ENCODE data around the gene NKAIN4.

The NKAIN4 gene

GRCh38 chr20:63293871-63294535, 39.7 kb upstream of the NKAIN4 start:
- CTCF ChIA-PET = interaction anchor here (0.5 to 1.2 kb wide), 4 partner anchors 15 to 142 kb away, joined by 3 to 5 read pairs (median 3); no protein-coding TSS in a partner anchor
- POLR2A ChIA-PET = interaction anchor here (1.1 kb wide), 1 partner anchor 21 kb away, joined by 3 read pairs; the partner anchor contains the start of gene ARFGAP1
- no peak for DNase-seq (ENCODE audit: extremely low spot score)
- no peak for TF ChIP-seq CTBP1 (IDR thresholded peaks at IDR 0.05; ENCODE audit: borderline replicate concordance)
- TF ChIP-seq ELF4 (IDR thresholded peaks at IDR 0.05) = no peak
- TF ChIP-seq FOXM1 (IDR thresholded peaks at IDR 0.05; ENCODE audit: borderline replicate concordance) = no peak
- no peak for TF ChIP-seq FOXA1 (IDR thresholded peaks at IDR 0.05)
- TF ChIP-seq L3MBTL2 (conservative IDR thresholded peaks at IDR 0.05) = no peak
- TF ChIP-seq SP1 (IDR thresholded peaks at IDR 0.05) = no peak
- no peak for TF ChIP-seq ZNF384 (IDR thresholded peaks at IDR 0.05)
- TF ChIP-seq LEF1 (IDR thresholded peaks at IDR 0.05; ENCODE audit: borderline replicate concordance) = no peak
- no peak for TF ChIP-seq BHLHE40 (IDR thresholded peaks at IDR 0.05; ENCODE audit: borderline replicate concordance)
- TF ChIP-seq ARNT (IDR thresholded peaks at IDR 0.05) = no peak
- TF ChIP-seq TARDBP (IDR thresholded peaks at IDR 0.05) = no peak

GRCh38 chr20:63293456-63293855, 39.2 kb upstream of the NKAIN4 start:
- TF ChIP-seq ZNF384 (IDR thresholded peaks at IDR 0.05) (no peak), CTBP1 (IDR thresholded peaks at IDR 0.05; ENCODE audit: borderline replicate concordance) (no peak), HDGF (IDR thresholded peaks at IDR 0.05; ENCODE audit: borderline replicate concordance) (no peak), FOXM1 (IDR thresholded peaks at IDR 0.05; ENCODE audit: borderline replicate concordance) (no peak), FOXK2 (IDR thresholded peaks at IDR 0.05) (no peak), NFRKB (IDR thresholded peaks at IDR 0.05) (no peak), ELF4 (IDR thresholded peaks at IDR 0.05) (no peak), PKNOX1 (IDR thresholded peaks at IDR 0.05) (no peak), TARDBP (IDR thresholded peaks at IDR 0.05) (no peak), SUZ12 (IDR thresholded peaks at IDR 0.05) (no peak), LEF1 (IDR thresholded peaks at IDR 0.05; ENCODE audit: borderline replicate concordance) (no peak)
- DNase-seq (ENCODE audit: extremely low spot score) = no peak
- ChIA-PET CTCF (interaction anchor here (0.5 to 1.1 kb wide), 2 partner anchors 16 to 65 kb away, joined by 3 read pairs; no protein-coding TSS in a partner anchor), POLR2A (no interaction called here)

- CTCF ChIA-PET = no interaction called here
- no peak for TF ChIP-seq TARDBP (IDR thresholded peaks at IDR 0.05)
- no peak for TF ChIP-seq BHLHE40 (IDR thresholded peaks at IDR 0.05; ENCODE audit: borderline replicate concordance)
- no peak for TF ChIP-seq PKNOX1 (IDR thresholded peaks at IDR 0.05)
- no peak for TF ChIP-seq ARNT (IDR thresholded peaks at IDR 0.05)
- TF ChIP-seq SP1 (IDR thresholded peaks at IDR 0.05) = no peak
- no peak for TF ChIP-seq ZNF384 (IDR thresholded peaks at IDR 0.05)
- no peak for TF ChIP-seq HDGF (IDR thresholded peaks at IDR 0.05; ENCODE audit: borderline replicate concordance)
- no peak for TF ChIP-seq ELF4 (IDR thresholded peaks at IDR 0.05)
- TF ChIP-seq CTBP1 (IDR thresholded peaks at IDR 0.05; ENCODE audit: borderline replicate concordance) = no peak
- no peak for TF ChIP-seq LEF1 (IDR thresholded peaks at IDR 0.05; ENCODE audit: borderline replicate concordance)
- TF ChIP-seq FOXA1 (IDR thresholded peaks at IDR 0.05) = no peak
- no peak for TF ChIP-seq FOXK2 (IDR thresholded peaks at IDR 0.05)
- TF ChIP-seq SUZ12 (IDR thresholded peaks at IDR 0.05) = no peak
- TF ChIP-seq FOXM1 (IDR thresholded peaks at IDR 0.05; ENCODE audit: borderline replicate concordance) = no peak
- no peak for TF ChIP-seq L3MBTL2 (conservative IDR thresholded peaks at IDR 0.05)
- TF ChIP-seq NFRKB (IDR thresholded peaks at IDR 0.05) = no peak
Measured at GRCh38 chr20:63292904-63293303, 38.6 kb upstream of the NKAIN4 start, which contains the start of gene COL20A1. Gene COL20A1 (plus strand): TSS chr20:63293186. CDS start chr20:63295108, 1,922 bp downstream.

GRCh38 chr20:63292292-63292701, 38.0 kb upstream of the NKAIN4 start:
- ChIA-PET POLR2A (interaction anchor here (2.1 kb wide), 1 partner anchor 19 kb away, joined by 6 read pairs; the partner anchor contains the start of gene ARFGAP1), CTCF (interaction anchor here (0.8 to 1.8 kb wide), 3 partner anchors 17 to 89 kb away, joined by 3 to 7 read pairs (median 3); no protein-coding TSS in a partner anchor)
- DNase-seq (ENCODE audit: extremely low spot score) = no peak
- no peak for TF ChIP-seq SUZ12 (IDR thresholded peaks at IDR 0.05)
- TF ChIP-seq FOXM1 (IDR thresholded peaks at IDR 0.05; ENCODE audit: borderline replicate concordance) = no peak
- TF ChIP-seq TARDBP (IDR thresholded peaks at IDR 0.05) = no peak
- no peak for TF ChIP-seq L3MBTL2 (conservative IDR thresholded peaks at IDR 0.05)
- no peak for TF ChIP-seq ARNT (IDR thresholded peaks at IDR 0.05)
- no peak for TF ChIP-seq LEF1 (IDR thresholded peaks at IDR 0.05; ENCODE audit: borderline replicate concordance)
- TF ChIP-seq PKNOX1 (IDR thresholded peaks at IDR 0.05) = no peak
- TF ChIP-seq SP1 (IDR thresholded peaks at IDR 0.05) = no peak
- no peak for TF ChIP-seq ELF4 (IDR thresholded peaks at IDR 0.05)
- TF ChIP-seq CTBP1 (IDR thresholded peaks at IDR 0.05; ENCODE audit: borderline replicate concordance) = no peak

More at GRCh38 chr20:63292904-63293303, 38.6 kb upstream of the NKAIN4 start, which contains the start of gene COL20A1:
- DNase-seq (ENCODE audit: extremely low spot score) = no peak
- POLR2A ChIA-PET = no interaction called here

DNA sequence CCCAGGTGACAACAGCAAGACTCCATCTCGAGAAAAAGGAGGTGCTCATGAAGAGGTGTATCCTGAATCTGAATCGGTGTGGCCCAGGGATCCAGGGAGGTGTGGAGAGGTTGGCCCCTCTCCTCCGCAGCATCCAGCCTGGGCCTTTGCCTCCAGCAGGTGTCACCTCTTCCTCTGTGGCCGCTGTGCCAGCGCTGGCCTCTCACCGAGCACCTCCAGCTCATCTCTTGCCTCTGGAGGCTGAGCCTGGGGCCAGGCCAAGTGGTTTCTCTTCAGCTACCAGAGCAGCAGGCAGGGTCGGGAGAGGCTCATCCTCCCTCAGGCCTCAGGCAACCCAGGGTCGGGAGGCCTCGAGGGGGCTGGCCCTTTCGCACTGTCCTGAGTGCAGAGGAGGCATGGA, 37.5 kb upstream of the NKAIN4 start:
- CTCF ChIA-PET = interaction anchor here (0.8 to 1.8 kb wide), 4 partner anchors 11 to 90 kb away, joined by 3 to 9 read pairs (median 5); no protein-coding TSS in a partner anchor
- TF ChIP-seq NFRKB (IDR thresholded peaks at IDR 0.05) = no peak
- TF ChIP-seq ARNT (IDR thresholded peaks at IDR 0.05) = no peak
- TF ChIP-seq SP1 (IDR thresholded peaks at IDR 0.05) = no peak
- no peak for TF ChIP-seq LEF1 (IDR thresholded peaks at IDR 0.05; ENCODE audit: borderline replicate concordance)
- TF ChIP-seq FOXK2 (IDR thresholded peaks at IDR 0.05) = no peak
- no peak for TF ChIP-seq ELF4 (IDR thresholded peaks at IDR 0.05)
- TF ChIP-seq HDGF (IDR thresholded peaks at IDR 0.05; ENCODE audit: borderline replicate concordance) = no peak
- no peak for TF ChIP-seq FOXA1 (IDR thresholded peaks at IDR 0.05)
- no peak for TF ChIP-seq L3MBTL2 (conservative IDR thresholded peaks at IDR 0.05)
- TF ChIP-seq PKNOX1 (IDR thresholded peaks at IDR 0.05) = no peak
- no peak for TF ChIP-seq TARDBP (IDR thresholded peaks at IDR 0.05)
- TF ChIP-seq BHLHE40 (IDR thresholded peaks at IDR 0.05; ENCODE audit: borderline replicate concordance) = no peak
- no peak for TF ChIP-seq SUZ12 (IDR thresholded peaks at IDR 0.05)
- TF ChIP-seq FOXM1 (IDR thresholded peaks at IDR 0.05; ENCODE audit: borderline replicate concordance) = no peak
- TF ChIP-seq CTBP1 (IDR thresholded peaks at IDR 0.05; ENCODE audit: borderline replicate concordance) = no peak
- no peak for TF ChIP-seq ZNF384 (IDR thresholded peaks at IDR 0.05)
- DNase-seq (ENCODE audit: extremely low spot score) = no peak
- POLR2A ChIA-PET = interaction anchor here (2.1 kb wide), 1 partner anchor 19 kb away, joined by 6 read pairs; the partner anchor contains the start of gene ARFGAP1
